Measurements from ENCODE around the gene PHACTR1. TPM values are rescaled to one million over a fixed set of nuclear protein-coding genes. Genes with fewer than 3 reads are reported as not detected.

The PHACTR1 gene
- total and polyA plus RNA-seq, 2 donors (not counting 1 experiment from before 2014, with no cell fraction given), result 0.60 to 1.2 TPM

DNA sequence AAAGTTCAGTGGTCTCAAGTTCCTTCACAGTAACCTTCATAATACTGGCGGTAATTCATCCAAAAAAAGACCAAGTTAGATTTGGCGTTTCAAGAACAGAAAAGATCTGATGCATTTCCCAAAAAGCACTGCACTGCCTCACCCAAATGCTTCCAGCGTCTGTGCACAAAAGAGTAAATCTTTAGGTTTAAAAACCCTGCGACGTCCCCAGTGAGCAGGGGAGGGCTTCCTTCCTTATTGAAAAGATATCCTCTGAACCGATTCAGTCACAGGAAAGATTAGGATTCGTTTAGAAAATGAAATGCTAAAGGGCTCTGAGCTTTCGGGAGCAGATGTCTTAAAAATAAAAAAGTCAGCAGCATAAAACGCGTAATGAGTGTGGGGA is 611.1 kb downstream of the PHACTR1 start:
- H3K27ac ChIP-seq (ENCODE audit: insufficient read depth, low read length), result peak overlapping the region; percentile 85
- H3K9me3 ChIP-seq (ENCODE audit: control insufficient read depth, insufficient read depth, low read depth, low read length), result no peaks in the 10 kb centered on the region
- no peaks in the 10 kb centered on the region for H4K20me1 ChIP-seq (ENCODE audit: control insufficient read depth, extremely low read depth, insufficient read depth, low read length)
- peak overlapping the region; percentile 81 for H3K4me2 ChIP-seq (ENCODE audit: extremely low read depth, insufficient read depth, low read length)
- no peak for TF ChIP-seq EZH2 (IDR thresholded peaks at IDR 0.05; ENCODE audit: low read length, missing control alignments)
- no peaks in the 10 kb centered on the region for H3K4me1 ChIP-seq (ENCODE audit: control insufficient read depth, extremely low read depth, insufficient read depth, low read length)
- peaks cover 2% of the 10 kb centered on the region for H3K79me2 ChIP-seq (ENCODE audit: control insufficient read depth, insufficient read depth, low read length)
- no peaks in the 10 kb centered on the region for H3K27me3 ChIP-seq (ENCODE audit: control insufficient read depth, insufficient read depth, low read length)
- peak overlapping the region; percentile 64 to 98 (median 90) for H3K4me3 ChIP-seq (replicated peaks in 1 of 4; ENCODE audit: control extremely low read depth in 1 of 4, insufficient read depth in 1 of 4, low read depth in 3 of 4, low read length in 4 of 4)
- H2AFZ ChIP-seq (ENCODE audit: low read length), result peak overlapping the region; percentile 62
- no peak for DNase-seq (ENCODE audit: low read depth in 2 of 2)
- H3K9ac ChIP-seq (ENCODE audit: insufficient read depth, low read length), result peak overlapping the region; percentile 81
- no peaks in the 10 kb centered on the region for H3K36me3 ChIP-seq (ENCODE audit: control insufficient read depth, insufficient read depth, low read length)

DNA sequence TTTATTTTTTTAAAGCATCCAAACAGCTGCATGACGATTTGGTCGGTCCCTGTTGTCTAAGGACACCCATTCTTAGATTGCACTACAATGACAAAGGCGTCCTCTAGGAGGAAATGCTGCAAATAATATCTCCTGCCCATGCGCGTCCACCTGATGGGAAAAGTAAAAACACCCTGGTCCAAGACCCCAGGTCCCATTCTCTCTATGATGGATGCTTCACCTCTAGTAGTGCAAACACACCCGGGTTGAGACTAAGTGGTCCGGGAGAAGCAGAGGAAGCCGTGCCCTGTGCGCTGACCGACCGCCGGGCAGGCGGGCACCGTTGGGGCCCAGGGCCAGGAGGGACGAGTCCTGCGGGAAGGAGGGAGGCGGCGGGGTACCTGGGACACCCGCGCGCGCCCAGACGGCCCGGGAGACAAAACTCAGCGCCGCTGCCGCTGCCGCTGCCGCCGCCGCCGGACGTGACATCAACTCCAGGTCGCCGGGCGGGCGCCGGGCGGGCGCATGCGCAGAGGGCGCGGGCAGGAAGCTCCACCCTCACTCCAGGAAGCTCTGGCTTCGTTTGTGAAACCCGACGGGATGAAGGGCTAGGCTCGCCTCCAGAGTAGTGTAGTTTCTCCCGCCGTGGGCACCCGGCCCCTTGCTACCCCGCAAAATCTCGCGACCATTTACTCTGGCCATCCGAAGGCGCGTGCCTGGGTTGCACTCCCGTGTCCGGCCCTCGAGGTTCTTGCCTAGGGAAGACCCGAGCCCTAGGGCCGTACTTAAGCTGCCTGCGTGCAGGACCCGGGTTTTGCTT is 611.7 kb downstream of the PHACTR1 start, which contains the start of gene TBC1D7:
TBC1D7 (minus strand) TSS at position 462 of the 799 bp plus-strand sequence. CDS start 1,639 bp downstream, outside the sequence.
- Histone ChIP-seq H2AFZ (ENCODE audit: low read length) (peak within 1 kb of the TSS; percentile 62), H3K4me2 (ENCODE audit: extremely low read depth, insufficient read depth, low read length) (peak within 1 kb of the TSS; percentile 81), H4K20me1 (ENCODE audit: control insufficient read depth, extremely low read depth, insufficient read depth, low read length) (no peaks in the 10 kb centered on the region), H3K9ac (ENCODE audit: insufficient read depth, low read length) (peak within 1 kb of the TSS; percentile 81), H3K27ac (ENCODE audit: insufficient read depth, low read length) (peak within 1 kb of the TSS; percentile 85), H3K4me3 (replicated peaks in 1 of 4; ENCODE audit: control extremely low read depth in 1 of 4, insufficient read depth in 1 of 4, low read depth in 3 of 4, low read length in 4 of 4) (peak within 1 kb of the TSS; percentile 64 to 98 (median 90)), H3K79me2 (ENCODE audit: control insufficient read depth, insufficient read depth, low read length) (peaks cover 2% of the 10 kb centered on the region), H3K9me3 (ENCODE audit: control insufficient read depth, insufficient read depth, low read depth, low read length) (no peaks in the 10 kb centered on the region), H3K36me3 (ENCODE audit: control insufficient read depth, insufficient read depth, low read length) (no peaks in the 10 kb centered on the region), H3K27me3 (ENCODE audit: control insufficient read depth, insufficient read depth, low read length) (no peaks in the 10 kb centered on the region), H3K4me1 (ENCODE audit: control insufficient read depth, extremely low read depth, insufficient read depth, low read length) (no peaks in the 10 kb centered on the region)
- TF ChIP-seq, protein P1, sequence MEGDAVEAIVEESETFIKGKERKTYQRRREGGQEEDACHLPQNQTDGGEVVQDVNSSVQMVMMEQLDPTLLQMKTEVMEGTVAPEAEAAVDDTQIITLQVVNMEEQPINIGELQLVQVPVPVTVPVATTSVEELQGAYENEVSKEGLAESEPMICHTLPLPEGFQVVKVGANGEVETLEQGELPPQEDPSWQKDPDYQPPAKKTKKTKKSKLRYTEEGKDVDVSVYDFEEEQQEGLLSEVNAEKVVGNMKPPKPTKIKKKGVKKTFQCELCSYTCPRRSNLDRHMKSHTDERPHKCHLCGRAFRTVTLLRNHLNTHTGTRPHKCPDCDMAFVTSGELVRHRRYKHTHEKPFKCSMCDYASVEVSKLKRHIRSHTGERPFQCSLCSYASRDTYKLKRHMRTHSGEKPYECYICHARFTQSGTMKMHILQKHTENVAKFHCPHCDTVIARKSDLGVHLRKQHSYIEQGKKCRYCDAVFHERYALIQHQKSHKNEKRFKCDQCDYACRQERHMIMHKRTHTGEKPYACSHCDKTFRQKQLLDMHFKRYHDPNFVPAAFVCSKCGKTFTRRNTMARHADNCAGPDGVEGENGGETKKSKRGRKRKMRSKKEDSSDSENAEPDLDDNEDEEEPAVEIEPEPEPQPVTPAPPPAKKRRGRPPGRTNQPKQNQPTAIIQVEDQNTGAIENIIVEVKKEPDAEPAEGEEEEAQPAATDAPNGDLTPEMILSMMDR (conservative IDR thresholded peaks at IDR 0.05 in 1 of 2, IDR thresholded peaks at IDR 0.05 in 1 of 2; ENCODE audit: low read depth in 1 of 2, low read length in 2 of 2), result peak in 1 of 2 donors; percentile 20
- no peak for TF ChIP-seq EZH2 (IDR thresholded peaks at IDR 0.05; ENCODE audit: low read length, missing control alignments)
- peak; percentile 88 to 92 for DNase-seq (ENCODE audit: low read depth in 2 of 2)

DNA sequence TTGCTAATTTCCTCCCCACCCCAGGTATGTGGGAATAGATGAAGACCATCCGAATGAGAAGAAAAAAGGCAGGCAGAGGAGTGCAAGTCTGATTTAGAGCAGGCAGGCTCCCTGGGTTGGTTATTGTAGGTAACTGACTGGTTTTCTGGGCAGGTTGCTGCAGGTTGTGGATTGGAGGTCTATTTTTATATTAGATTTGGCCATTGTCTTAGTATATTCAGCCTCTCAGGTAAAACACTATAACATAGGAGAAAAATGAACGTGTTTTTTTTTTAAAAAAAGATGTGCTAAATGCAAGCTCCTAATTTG is 612.3 kb downstream of the PHACTR1 start:
- no peaks in the 10 kb centered on the region for H3K36me3 ChIP-seq (ENCODE audit: control insufficient read depth, insufficient read depth, low read length)
- H4K20me1 ChIP-seq (ENCODE audit: control insufficient read depth, extremely low read depth, insufficient read depth, low read length), result no peaks in the 10 kb centered on the region
- H2AFZ ChIP-seq (ENCODE audit: low read length), result peak overlapping the region; percentile 56
- H3K4me1 ChIP-seq (ENCODE audit: control insufficient read depth, extremely low read depth, insufficient read depth, low read length), result no peaks in the 10 kb centered on the region
- peak overlapping the region; percentile 81 for H3K9ac ChIP-seq (ENCODE audit: insufficient read depth, low read length)
- TF ChIP-seq, protein P1 (conservative IDR thresholded peaks at IDR 0.05 in 1 of 2, IDR thresholded peaks at IDR 0.05 in 1 of 2; ENCODE audit: low read depth in 1 of 2, low read length in 2 of 2), result no peak
- TF ChIP-seq EZH2 (IDR thresholded peaks at IDR 0.05; ENCODE audit: low read length, missing control alignments), result no peak
- H3K79me2 ChIP-seq (ENCODE audit: control insufficient read depth, insufficient read depth, low read length), result peaks cover 2% of the 10 kb centered on the region
- H3K4me2 ChIP-seq (ENCODE audit: extremely low read depth, insufficient read depth, low read length), result peak overlapping the region; percentile 55
- H3K27ac ChIP-seq (ENCODE audit: insufficient read depth, low read length), result peak overlapping the region; percentile 85
- H3K9me3 ChIP-seq (ENCODE audit: control insufficient read depth, insufficient read depth, low read depth, low read length), result no peaks in the 10 kb centered on the region
- no peaks in the 10 kb centered on the region for H3K27me3 ChIP-seq (ENCODE audit: control insufficient read depth, insufficient read depth, low read length)
- peak overlapping the region; percentile 31 to 91 (median 87) for H3K4me3 ChIP-seq (replicated peaks in 1 of 4; ENCODE audit: control extremely low read depth in 1 of 4, insufficient read depth in 1 of 4, low read depth in 3 of 4, low read length in 4 of 4)
- no peak for DNase-seq (ENCODE audit: low read depth in 2 of 2)

All from fibroblast of lung (primary cell).